Astrocyte (in vitro differentiated cells and primary cell): Measurements from ENCODE around the gene RNF157.

Source experiments
- EZH2 ChIP-seq: IDR thresholded peaks from 2 replicates; pipeline ENCODE4 v1.6.1; 2012; ENCODE audit warnings: mild to moderate bottlenecking, low read length, inconsistent platforms; ENCODE audit not compliant: insufficient read depth
- TF ChIP-seq, protein P1 (sequence below): IDR thresholded peaks from 2 replicates; pipeline ENCODE4 v1.5.1; 2011; ENCODE audit warnings: low read depth, mild to moderate bottlenecking, inconsistent platforms, low read length, moderate library complexity; ENCODE audit not compliant: insufficient read depth

DNA sequence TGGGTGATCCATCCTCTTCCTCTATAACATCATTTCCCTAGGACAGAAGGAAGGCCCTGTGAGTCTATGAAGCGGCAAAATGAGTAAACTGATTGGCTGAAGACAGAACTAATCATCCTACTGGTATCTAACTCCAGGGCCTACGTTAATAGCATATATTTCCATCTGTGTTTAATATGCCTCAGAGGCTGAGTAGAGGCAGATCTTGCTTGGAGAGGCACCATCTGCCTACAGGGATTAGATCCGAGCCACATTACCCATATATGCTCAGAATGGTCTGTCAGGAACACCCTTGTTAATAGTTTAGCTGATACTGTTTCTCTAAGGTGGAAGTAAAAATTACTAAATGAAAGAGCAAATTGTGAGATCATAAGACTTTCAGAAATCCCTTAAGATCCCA, 86.0 kb downstream of the RNF157 start:
- TF ChIP-seq, protein P1, sequence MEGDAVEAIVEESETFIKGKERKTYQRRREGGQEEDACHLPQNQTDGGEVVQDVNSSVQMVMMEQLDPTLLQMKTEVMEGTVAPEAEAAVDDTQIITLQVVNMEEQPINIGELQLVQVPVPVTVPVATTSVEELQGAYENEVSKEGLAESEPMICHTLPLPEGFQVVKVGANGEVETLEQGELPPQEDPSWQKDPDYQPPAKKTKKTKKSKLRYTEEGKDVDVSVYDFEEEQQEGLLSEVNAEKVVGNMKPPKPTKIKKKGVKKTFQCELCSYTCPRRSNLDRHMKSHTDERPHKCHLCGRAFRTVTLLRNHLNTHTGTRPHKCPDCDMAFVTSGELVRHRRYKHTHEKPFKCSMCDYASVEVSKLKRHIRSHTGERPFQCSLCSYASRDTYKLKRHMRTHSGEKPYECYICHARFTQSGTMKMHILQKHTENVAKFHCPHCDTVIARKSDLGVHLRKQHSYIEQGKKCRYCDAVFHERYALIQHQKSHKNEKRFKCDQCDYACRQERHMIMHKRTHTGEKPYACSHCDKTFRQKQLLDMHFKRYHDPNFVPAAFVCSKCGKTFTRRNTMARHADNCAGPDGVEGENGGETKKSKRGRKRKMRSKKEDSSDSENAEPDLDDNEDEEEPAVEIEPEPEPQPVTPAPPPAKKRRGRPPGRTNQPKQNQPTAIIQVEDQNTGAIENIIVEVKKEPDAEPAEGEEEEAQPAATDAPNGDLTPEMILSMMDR: no peak
- TF ChIP-seq EZH2: no peak
